IMR-90 (cell line): ENCODE data around the gene SH3BP5. TPM values are rescaled to one million over a fixed set of nuclear protein-coding genes. Genes with fewer than 3 reads are reported as not detected.

Experiments used
- ATAC-seq: fragments of 200-7000 bp; cut with Tn5 transposase; 2 replicates; pipeline ENCODE4 v1.9.1; 2020; ENCODE audit warnings: low read depth, mild to moderate bottlenecking, moderate library complexity
- BruUV-seq: library from RNA; stranded (reverse); fragments of 400-500 nt; replicated peaks from 2 replicates; lab custom pipeline; 2021; lab: Mats Ljungman, UMichigan
- CTCF ChIA-PET: fragments of 300-600 bp; formaldehyde crosslinking; extraction: SDS; loops from one replicate; lab custom pipeline; 2021; ENCODE audit warnings: antibody characterized with exemption; lab: Yijun Ruan, JAX
- POLR2A ChIA-PET: fragments of 300-600 bp; sonication (Branson Sonifier 250); formaldehyde crosslinking; loops from one replicate; lab custom pipeline; 2022; ENCODE audit warnings: antibody characterized with exemption; ENCODE audit not compliant: unreplicated experiment; lab: Charles Lee
- DNase-seq: peaks from one replicate; pipeline ENCODE4 v3.0.0; 2013
- H2AFZ ChIP-seq: replicated peaks from 2 replicates; pipeline ENCODE3; 2013; ENCODE audit warnings: low read length, mild to moderate bottlenecking; ENCODE audit not compliant: poor library complexity
- H2AK5ac ChIP-seq: 2 replicates; pipeline ENCODE4 v1.6.1; 2013; ENCODE audit warnings: low read depth, low read length, inconsistent platforms
- H2AK9ac ChIP-seq: replicated peaks from 2 replicates; pipeline ENCODE3; 2013; ENCODE audit warnings: mild to moderate bottlenecking, low read depth, low read length, moderate library complexity; ENCODE audit not compliant: poor library complexity
- H2BK120ac ChIP-seq: 2 replicates; pipeline ENCODE4 v1.6.1; 2013; ENCODE audit warnings: low read depth, low read length, inconsistent platforms
- H2BK15ac ChIP-seq: 3 replicates; pipeline ENCODE4 v1.6.1; 2013; ENCODE audit warnings: low read depth, low read length, inconsistent platforms
- H2BK20ac ChIP-seq: 2 replicates; pipeline ENCODE4 v1.6.1; 2013; ENCODE audit warnings: low read depth, mild to moderate bottlenecking, inconsistent platforms, low read length, moderate library complexity
- H2BK5ac ChIP-seq: 2 replicates; pipeline ENCODE4 v1.6.1; 2013; ENCODE audit warnings: mild to moderate bottlenecking, low read depth, low read length, inconsistent platforms; ENCODE audit not compliant: poor library complexity, severe bottlenecking
- H3K14ac ChIP-seq: replicated peaks from 2 replicates; pipeline ENCODE4 v1.6.1; 2013; ENCODE audit warnings: low read depth, low read length, inconsistent platforms
- H3K18ac ChIP-seq: 2 replicates; pipeline ENCODE4 v1.6.1; 2013; ENCODE audit warnings: low read depth, low read length, control low read depth
- H3K23ac ChIP-seq: 2 replicates; pipeline ENCODE4 v1.6.1; 2013; ENCODE audit warnings: low read depth, low read length, inconsistent platforms
- H3K27ac ChIP-seq: 2 replicates; pipeline ENCODE4 v1.5.1; 2013; ENCODE audit warnings: mild to moderate bottlenecking, control low read depth, low read length; ENCODE audit not compliant: insufficient read depth
- H3K27me3 ChIP-seq: 2 replicates; pipeline ENCODE4 v1.6.1; 2013; ENCODE audit warnings: low read length; ENCODE audit not compliant: control insufficient read depth, insufficient read depth
- H3K36me3 ChIP-seq: 2 replicates; pipeline ENCODE4 v1.6.1; 2013; ENCODE audit warnings: low read length, mixed read lengths; ENCODE audit not compliant: control insufficient read depth, insufficient read depth
- H3K4ac ChIP-seq: 2 replicates; pipeline ENCODE4 v1.6.1; 2013; ENCODE audit warnings: low read depth, low read length, inconsistent platforms
- H3K4me1 ChIP-seq: 2 replicates; pipeline ENCODE4 v1.6.1; 2013; ENCODE audit warnings: low read length, mixed read lengths; ENCODE audit not compliant: control insufficient read depth, insufficient read depth
- H3K4me2 ChIP-seq: 2 replicates; pipeline ENCODE4 v1.6.1; 2013; ENCODE audit warnings: low read depth, mild to moderate bottlenecking, control low read depth, low read length, moderate library complexity
- H3K4me3 ChIP-seq: 2 replicates; pipeline ENCODE4 v1.5.1; 2013; ENCODE audit warnings: low read depth, mild to moderate bottlenecking, control low read depth, low read length, moderate library complexity; ENCODE audit not compliant: insufficient read depth
- H3K56ac ChIP-seq: 2 replicates; pipeline ENCODE4 v1.6.1; 2013; ENCODE audit warnings: low read length, inconsistent platforms; ENCODE audit not compliant: insufficient read depth; ENCODE audit errors: extremely low read depth
- H3K79me1 ChIP-seq, 2 experiments: 2 replicates each; pipeline ENCODE4 v1.6.1; 2013; ENCODE audit warnings: low read length in 2 of 2, inconsistent platforms in 1 of 2, low read depth in 1 of 2
- H3K9ac ChIP-seq: 2 replicates; pipeline ENCODE4 v1.6.1; 2013; ENCODE audit warnings: low read depth, low read length, control low read depth
- H3K9me1 ChIP-seq: 2 replicates; pipeline ENCODE4 v1.6.1; 2013; ENCODE audit warnings: low read length, inconsistent platforms; ENCODE audit not compliant: insufficient read depth
- H3K9me3 ChIP-seq: 2 replicates; pipeline ENCODE4 v1.6.1; 2013; ENCODE audit warnings: low read length; ENCODE audit not compliant: control insufficient read depth, insufficient read depth
- H4K20me1 ChIP-seq: 2 replicates; pipeline ENCODE4 v1.6.1; 2013; ENCODE audit warnings: low read length, inconsistent platforms; ENCODE audit not compliant: insufficient read depth
- H4K5ac ChIP-seq: 2 replicates; pipeline ENCODE4 v1.6.1; 2013; ENCODE audit warnings: mild to moderate bottlenecking, low read depth, low read length, control low read depth
- H4K8ac ChIP-seq, 2 experiments: 2 replicates each; pipeline ENCODE4 v1.6.1; 2013; ENCODE audit warnings: low read depth in 2 of 2, low read length in 2 of 2, control low read depth in 1 of 2, inconsistent platforms in 1 of 2
- H4K91ac ChIP-seq: 2 replicates; pipeline ENCODE4 v1.6.1; 2013; ENCODE audit warnings: low read depth, low read length, inconsistent platforms; ENCODE audit not compliant: insufficient read depth
- BHLHE40 ChIP-seq: fragments of 150-350 bp; IDR thresholded peaks from 2 replicates; pipeline ENCODE4 v1.6.1; 2016; ENCODE audit warnings: mild to moderate bottlenecking, low read depth, low read length
- CEBPB ChIP-seq: IDR thresholded peaks from 2 replicates; pipeline ENCODE4 v1.6.1; 2012; ENCODE audit warnings: low read depth, low read length, improper control_type of control experiment
- CHD1 ChIP-seq: IDR thresholded peaks from 2 replicates; pipeline ENCODE4 v1.6.1; 2012; ENCODE audit warnings: low read depth, low read length, improper control_type of control experiment
- ELK1 ChIP-seq: fragments of 150-350 bp; IDR thresholded peaks from 2 replicates; pipeline ENCODE4 v1.6.1; 2016; ENCODE audit warnings: low read depth, mild to moderate bottlenecking, low read length, moderate library complexity, borderline replicate concordance
- FOS ChIP-seq: fragments of 150-350 bp; IDR thresholded peaks from 2 replicates; pipeline ENCODE4 v1.6.1; 2016; ENCODE audit warnings: low read depth, low read length
- MAFK ChIP-seq: IDR thresholded peaks from 2 replicates; pipeline ENCODE4 v1.6.1; 2012; ENCODE audit warnings: low read depth, low read length, improper control_type of control experiment
- MAZ ChIP-seq: IDR thresholded peaks from 2 replicates; pipeline ENCODE4 v1.6.1; 2012; ENCODE audit warnings: low read depth, mild to moderate bottlenecking, low read length, improper control_type of control experiment, moderate library complexity, borderline replicate concordance
- NFE2L2 ChIP-seq: fragments of 150-350 bp; IDR thresholded peaks from 2 replicates; pipeline ENCODE4 v1.6.1; 2016; ENCODE audit warnings: low read depth, mild to moderate bottlenecking, low read length
- RAD21 ChIP-seq: IDR thresholded peaks from 2 replicates; pipeline ENCODE4 v1.6.1; 2012; ENCODE audit warnings: low read length, improper control_type of control experiment
- RCOR1 ChIP-seq: IDR thresholded peaks from 2 replicates; pipeline ENCODE4 v1.6.1; 2012; ENCODE audit warnings: mild to moderate bottlenecking, low read length, improper control_type of control experiment; ENCODE audit not compliant: insufficient replicate concordance
- SMC3 ChIP-seq: fragments of 150-350 bp; IDR thresholded peaks from 2 replicates; pipeline ENCODE4 v1.6.1; 2016; ENCODE audit warnings: low read depth, mild to moderate bottlenecking, antibody characterized with exemption, low read length, moderate library complexity
- USF2 ChIP-seq: fragments of 150-350 bp; IDR thresholded peaks from 2 replicates; pipeline ENCODE4 v1.6.1; 2017; ENCODE audit warnings: mild to moderate bottlenecking, antibody characterized with exemption, low read length, low read depth
- WGBS, 2 experiments: methylation state at CpG; one replicate each; pipeline versions ENCODE4 v1.1.5 to v1.1.7; 2013; ENCODE audit warnings: missing lambda C conversion rate in 2 of 2; ENCODE audit not compliant: insufficient read length in 1 of 2; ENCODE audit errors: extremely low coverage in 2 of 2; 5-methylcytosine and 5-hydroxymethylcytosine counted together
- dilution Hi-C: fragments of 300-500 bp; cut with HindIII; formaldehyde crosslinking; loops from one replicate; pipeline ENCODE4 v1.14.3; 2018; ENCODE audit warnings: low sequenced_read_pairs; ENCODE audit not compliant: unreplicated experiment
- in situ Hi-C: fragments of 300-500 bp; cut with MboI; formaldehyde crosslinking; loops from 3 replicates; pipeline ENCODE4 v1.14.3; 2019; ENCODE audit warnings: low sequenced_read_pairs, inconsistent platforms, mixed read lengths
- intact Hi-C: fragments of 100-400 bp; cut with micrococcal nuclease; formaldehyde crosslinking; loops from 2 replicates; pipeline ENCODE4 v1.10.0; 2022
- polyA plus RNA-seq, 3 experiments: library from polyadenylated mRNA; depleted of rRNA; stranded (reverse); fragments of >200 nt; gene quantifications; 2 replicates each; pipeline ENCODE4 v1.2.3, GENCODE V29; 2012; ENCODE audit warnings: low replicate concordance in 1 of 3
- total RNA-seq: library from RNA; depleted of rRNA; stranded (reverse); fragments of >200 nt; gene quantifications from 2 replicates; pipeline ENCODE4 v1.2.3, GENCODE V29; 2012

Gene SH3BP5
- total and polyA plus RNA-seq, 2 of the 4 experiments (the other 2 are of a cell fraction) = 14.0 to 23.5 TPM

- Histone ChIP-seq H3K18ac (no peak overlapping the region), H3K4me3 (no peak overlapping the region), H3K23ac (no peak overlapping the region), H2AFZ (no peak overlapping the region), H2BK15ac (no peak overlapping the region), H3K4me1 (no peaks in the 10 kb centered on the region), H2AK5ac (no peak overlapping the region), H4K5ac (no peak overlapping the region), H3K14ac (no peak overlapping the region), H3K4me2 (no peak overlapping the region), H3K27ac (no peak overlapping the region), H4K91ac (no peak overlapping the region), H3K27me3 (no peaks in the 10 kb centered on the region), H3K9ac (no peak overlapping the region), H4K8ac (no peak overlapping the region), H3K9me3 (no peaks in the 10 kb centered on the region), H3K56ac (no peak overlapping the region), H2BK120ac (no peak overlapping the region), H2AK9ac (no peak overlapping the region), H3K36me3 (no peaks in the 10 kb centered on the region), H3K9me1 (no peaks in the 10 kb centered on the region; the same call in 1 of the 2 replicates), H2BK20ac (no peak overlapping the region), H3K79me1 (no peaks in the 10 kb centered on the region), H3K4ac (no peak overlapping the region), H2BK5ac (no peak overlapping the region), H4K20me1 (no peaks in the 10 kb centered on the region)
- DNase-seq (no peak), ATAC-seq (no peak)
- intact Hi-C loops = no loop called here
- POLR2A ChIA-PET = no interaction called here
- CTCF ChIA-PET = interaction anchor here (0.7 kb wide), 1 partner anchor 165 kb away, joined by 4 read pairs; no protein-coding TSS in a partner anchor
- BruUV-seq = no TSS peak
- no CpG with 5 or more reads among the region's 4 CpGs for WGBS, 2 experiments
- dilution Hi-C loops = no loop called here
- TF ChIP-seq USF2 (no peak), NFE2L2 (no peak), RAD21 (no peak), CHD1 (no peak), SMC3 (no peak), CEBPB (no peak), BHLHE40 (no peak), ELK1 (no peak), FOS (no peak), MAFK (no peak), MAZ (no peak), RCOR1 (no peak)
- in situ Hi-C loops = no loop called here
These were observed 40.5 kb upstream of the SH3BP5 start for GRCh38 chr3:15372918-15373317.
